Lower lobe of right lung (tissue), 2 donors: Measurements from ENCODE around the gene KIRREL3. TPM values are rescaled to one million over a fixed set of nuclear protein-coding genes. Genes with fewer than 3 reads are reported as not detected.

Experiments used
- ATAC-seq, 2 donors: fragments of 200-7000 bp; cut with Tn5 transposase; one replicate each; pipeline ENCODE4 v1.9.1; 2020 to 2022; ENCODE audit warnings: mild to moderate bottlenecking in 2 of 2, moderate library complexity in 2 of 2
- DNase-seq: peaks from one replicate; pipeline ENCODE4 v3.0.0-alpha.2; 2020
- H3K27ac ChIP-seq: fragments of 200-600 bp; one replicate; pipeline ENCODE4 v1.8.0; 2022
- H3K27me3 ChIP-seq: fragments of 200-600 bp; one replicate; pipeline ENCODE4 v1.8.0; 2022; ENCODE audit warnings: low read depth
- H3K36me3 ChIP-seq: fragments of 200-600 bp; one replicate; pipeline ENCODE4 v1.8.0; 2022; ENCODE audit warnings: mild to moderate bottlenecking
- H3K4me1 ChIP-seq: fragments of 200-600 bp; one replicate; pipeline ENCODE4 v1.8.0; 2022
- H3K4me3 ChIP-seq: fragments of 200-600 bp; one replicate; pipeline ENCODE4 v1.8.0; 2022; ENCODE audit warnings: mild to moderate bottlenecking
- H3K9me3 ChIP-seq: fragments of 200-600 bp; one replicate; pipeline ENCODE4 v1.8.0; 2022
- CTCF ChIP-seq: fragments of 200-600 bp; IDR thresholded peaks from one replicate; pipeline ENCODE4 v1.8.0; 2022; ENCODE audit warnings: antibody characterized with exemption, mild to moderate bottlenecking
- intact Hi-C: fragments of 100-400 bp; cut with DNase I; formaldehyde crosslinking; loops from one replicate; pipeline ENCODE4 v1.11.0; 2022
- total RNA-seq: library from RNA; stranded (reverse); fragmentation: NEBNext Ultra II Directional; extraction: Animal tissue kit (Norgen Biotek cat#: 25700); gene quantifications from one replicate; pipeline ENCODE4 v1.2.1, GENCODE V29; 2021
- donor health status: DM: no; HTN: yes; CAD: no; lungs with severe emphysema.

Gene KIRREL3
- total RNA-seq, 1 donor from 2014 or later, result 0.15 TPM

- no peak for DNase-seq
- no peaks in the 10 kb centered on the region for H3K27me3 ChIP-seq
These were observed 267.6 kb downstream of the KIRREL3 start for GRCh38 chr11:126732981-126733380.

GRCh38 chr11:126731576-126732142, 268.9 kb downstream of the KIRREL3 start:
- no peak overlapping the region for H3K4me3 ChIP-seq
- ATAC-seq, result no peak
- H3K4me1 ChIP-seq, result no peaks in the 10 kb centered on the region
- H3K36me3 ChIP-seq, result no peaks in the 10 kb centered on the region
- intact Hi-C loops, result no loop called here
- H3K27ac ChIP-seq, result no peak overlapping the region
- DNase-seq, result no peak
- H3K9me3 ChIP-seq, result no peaks in the 10 kb centered on the region
- no peak for TF ChIP-seq CTCF
- no peaks in the 10 kb centered on the region for H3K27me3 ChIP-seq

More at GRCh38 chr11:126732981-126733380, 267.6 kb downstream of the KIRREL3 start:
- Histone ChIP-seq H3K9me3 (no peaks in the 10 kb centered on the region), H3K27ac (no peak overlapping the region), H3K4me1 (no peaks in the 10 kb centered on the region), H3K36me3 (no peaks in the 10 kb centered on the region), H3K4me3 (no peak overlapping the region)
- no peak for TF ChIP-seq CTCF
- ATAC-seq, result no peak
- intact Hi-C loops, result no loop called here

DNA sequence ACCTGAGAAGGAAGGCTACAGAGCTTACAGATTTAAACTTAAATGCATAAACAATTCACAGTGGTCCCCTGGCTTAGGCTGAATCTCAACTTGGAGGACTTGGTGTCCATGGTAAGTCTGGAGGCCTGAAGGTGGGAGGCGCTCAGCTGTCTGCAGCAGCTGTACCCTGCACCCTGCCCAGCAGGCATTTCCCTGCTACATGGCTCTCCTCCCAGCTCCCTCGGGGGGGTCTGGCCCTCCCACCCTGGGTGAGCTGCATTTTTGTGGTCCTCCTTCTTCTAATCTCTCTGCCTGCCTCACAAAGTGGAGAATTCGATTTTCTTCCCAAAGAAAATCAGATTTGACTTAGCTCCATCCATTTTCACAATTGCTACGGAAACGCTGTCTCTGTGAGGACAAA, 273.2 kb downstream of the KIRREL3 start:
- ATAC-seq (no peak), DNase-seq (no peak)

DNA sequence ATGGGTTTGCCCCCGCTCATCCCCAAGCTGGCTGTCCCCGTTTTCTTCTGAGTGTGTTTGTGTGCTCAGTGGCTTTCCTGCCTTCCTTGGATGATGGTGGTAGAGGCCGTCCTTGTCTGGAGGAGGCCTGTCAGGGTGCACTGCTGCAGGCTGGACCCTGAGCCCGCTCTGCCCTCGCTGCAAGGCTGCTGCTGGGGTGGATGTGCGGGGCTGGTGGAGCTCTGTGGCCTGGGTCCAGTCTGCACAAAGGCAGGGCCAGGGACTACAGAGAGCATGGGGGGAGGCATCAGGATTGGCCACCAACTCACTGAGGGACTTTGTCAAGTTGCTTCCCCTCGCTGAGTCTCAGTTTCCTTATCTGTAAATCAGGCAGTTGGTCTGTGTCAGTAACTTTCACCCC, 275.0 kb downstream of the KIRREL3 start:
- TF ChIP-seq CTCF, result no peak
- H3K27ac ChIP-seq, result no peak overlapping the region
- H3K4me1 ChIP-seq, result no peaks in the 10 kb centered on the region
- DNase-seq (no peak), ATAC-seq (no peak)
- intact Hi-C loops, result no loop called here
- H3K9me3 ChIP-seq, result no peaks in the 10 kb centered on the region
- no peaks in the 10 kb centered on the region for H3K36me3 ChIP-seq
- H3K4me3 ChIP-seq, result no peak overlapping the region
- no peaks in the 10 kb centered on the region for H3K27me3 ChIP-seq

More for the DNA sequence above, 273.2 kb downstream of the KIRREL3 start:
- H3K9me3 ChIP-seq, result no peaks in the 10 kb centered on the region
- H3K27ac ChIP-seq, result no peak overlapping the region
- H3K4me3 ChIP-seq, result no peak overlapping the region
- no peaks in the 10 kb centered on the region for H3K27me3 ChIP-seq
- TF ChIP-seq CTCF, result no peak
- H3K4me1 ChIP-seq, result no peaks in the 10 kb centered on the region
- no peaks in the 10 kb centered on the region for H3K36me3 ChIP-seq
- intact Hi-C loops, result no loop called here

DNA sequence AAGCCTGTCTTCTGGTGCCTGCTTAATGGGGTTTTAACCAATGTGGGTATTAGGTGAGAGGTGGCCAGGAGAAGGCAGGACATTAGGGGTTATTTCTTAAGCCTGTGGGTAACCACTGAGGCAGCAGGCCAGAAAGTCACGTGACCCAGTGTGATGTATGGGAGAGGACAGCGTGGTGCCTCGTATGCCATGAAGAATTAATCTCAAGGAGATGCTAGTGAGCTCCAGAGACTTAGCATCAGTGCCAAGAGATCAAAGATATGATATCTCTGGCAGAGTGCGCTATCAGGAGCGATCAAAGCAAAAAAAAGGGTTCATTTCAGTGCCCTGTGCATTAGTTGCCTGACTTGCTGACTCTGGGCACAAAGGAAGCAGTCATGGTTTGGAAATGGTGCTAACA, 275.5 kb downstream of the KIRREL3 start:
- no peaks in the 10 kb centered on the region for H3K9me3 ChIP-seq
- no peak for DNase-seq
- ATAC-seq, result no peak
- no peaks in the 10 kb centered on the region for H3K4me1 ChIP-seq
- no peaks in the 10 kb centered on the region for H3K36me3 ChIP-seq
- TF ChIP-seq CTCF, result no peak
- H3K4me3 ChIP-seq, result no peak overlapping the region
- intact Hi-C loops, result no loop called here
- no peak overlapping the region for H3K27ac ChIP-seq
- no peaks in the 10 kb centered on the region for H3K27me3 ChIP-seq
